Esophagus squamous epithelium (tissue), 5 donors: Measurements from ENCODE around the gene CANT1. TPM values are rescaled to one million over a fixed set of nuclear protein-coding genes. Genes with fewer than 3 reads are reported as not detected.

Experiments
- DNase-seq: peaks from one replicate; lab custom pipeline; 2025; lab: John Stamatoyannopoulos, UW
- H3K27ac ChIP-seq, 4 donors: fragments of 200-600 bp; sonication (generic); one replicate each; pipeline ENCODE4 v1.5.1; 2016 to 2019; ENCODE audit warnings: mild to moderate bottlenecking in 1 of 4
- H3K27me3 ChIP-seq, 4 donors: fragments of 200-600 bp; sonication (generic); 1 replicate in 3 of 4; 2 replicates in 1 of 4; pipeline versions ENCODE4 v1.5.1 to v1.6.0; 2017 to 2021; ENCODE audit warnings: antibody characterized with exemption in 1 of 4
- H3K36me3 ChIP-seq, 3 donors: fragments of 200-600 bp; sonication (generic); one replicate each; pipeline ENCODE4 v1.5.1; 2016 to 2019
- H3K4me1 ChIP-seq, 3 donors: fragments of 200-600 bp; sonication (generic); one replicate each; pipeline ENCODE4 v1.5.1; 2017 to 2019
- H3K4me3 ChIP-seq, 4 donors: fragments of 200-600 bp; sonication (generic); 1 replicate in 3 of 4; 2 replicates in 1 of 4; pipeline ENCODE4 v1.5.1; 2016 to 2019; ENCODE audit warnings: mild to moderate bottlenecking in 2 of 4, moderate library complexity in 1 of 4
- H3K9me3 ChIP-seq, 3 donors: fragments of 200-600 bp; sonication (generic); one replicate each; pipeline ENCODE4 v1.5.1; 2016 to 2019
- CTCF ChIP-seq, 6 experiments: fragments of 450-650 bp in 4 of 6; fragments of 200-600 bp in 2 of 6; sonication (generic) in 2 of 6; IDR thresholded peaks; one replicate each; pipeline ENCODE4 v1.5.1; 2016 to 2019; ENCODE audit warnings: antibody characterized with exemption in 6 of 6, mild to moderate bottlenecking in 4 of 6, moderate library complexity in 4 of 6
- POLR2A ChIP-seq, 4 donors: fragments of 450-650 bp; IDR thresholded peaks; one replicate each; pipeline ENCODE4 v1.6.1; 2017; ENCODE audit warnings: antibody characterized with exemption in 4 of 4, mild to moderate bottlenecking in 4 of 4, moderate library complexity in 3 of 4
- WGBS, 2 donors: methylation state at CpG; one replicate each; pipeline ENCODE4 v1.1.5; 2018; 5-methylcytosine and 5-hydroxymethylcytosine counted together
- intact Hi-C: fragments of 100-400 bp; cut with DNase I; formaldehyde crosslinking; loops from one replicate; pipeline ENCODE4 v1.15.0; 2022
- total RNA-seq, 4 donors: library from RNA; depleted of rRNA; stranded (reverse); fragments of >200 nt; gene quantifications; one replicate each; pipeline ENCODE4 v1.1.0, GENCODE V29; 2016
- donor health status: DM: yes; HTN: yes; CAD: no.

CANT1 gene
- total RNA-seq, 4 donors from 2014 or later: 36.2 to 58.8 (median 38.3) TPM

- 81 to 87% methylated on average over 5 of the region's 6 CpGs for WGBS, 2 donors
- Histone ChIP-seq H3K4me3 (no peak overlapping the region), H3K27ac (peak overlapping the region in 1 of 4 donors; percentile 14), H3K4me1 (peaks cover 14 to 69% (median 35%) of the 10 kb centered on the region in 3 donors), H3K9me3 (no peaks in the 10 kb centered on the region), H3K27me3 (peaks cover 0 to 11% (median 0%) of the 10 kb centered on the region in 4 donors), H3K36me3 (no peaks in the 10 kb centered on the region)
- DNase-seq: no peak
- TF ChIP-seq POLR2A (IDR thresholded peaks at IDR 0.05) (no peak), CTCF (IDR thresholded peaks at IDR 0.05) (no peak)
- intact Hi-C loops: no loop called here
Measured at GRCh38 chr17:79035686-79036085, 26.1 kb upstream of the CANT1 start.

- DNase-seq: no peak
- no peak for TF ChIP-seq POLR2A (IDR thresholded peaks at IDR 0.05)
- no peak for TF ChIP-seq CTCF (IDR thresholded peaks at IDR 0.05)
- Histone ChIP-seq H3K4me1 (peaks cover 14 to 69% (median 35%) of the 10 kb centered on the region in 3 donors), H3K27me3 (peaks cover 0 to 11% (median 0%) of the 10 kb centered on the region in 4 donors), H3K36me3 (no peaks in the 10 kb centered on the region), H3K4me3 (no peak overlapping the region), H3K9me3 (no peaks in the 10 kb centered on the region), H3K27ac (no peak overlapping the region)
- intact Hi-C loops: no loop called here
- WGBS, 2 donors: 60 to 77% methylated on average over 6 of the region's 8 CpGs
Measured at GRCh38 chr17:79034931-79035485, 25.4 kb upstream of the CANT1 start.

- Histone ChIP-seq H3K9me3 (no peaks in the 10 kb centered on the region), H3K4me1 (peaks cover 14 to 71% (median 33%) of the 10 kb centered on the region in 3 donors), H3K27ac (peak overlapping the region; percentile 42 to 74 (median 64)), H3K36me3 (no peaks in the 10 kb centered on the region), H3K27me3 (peaks cover 0 to 20% (median 0%) of the 10 kb centered on the region in 4 donors), H3K4me3 (no peak overlapping the region)
- DNase-seq: no peak
- TF ChIP-seq POLR2A (IDR thresholded peaks at IDR 0.05) (no peak), CTCF (IDR thresholded peaks at IDR 0.05) (no peak)
- intact Hi-C loops: no loop called here
- WGBS, 2 donors: 31 to 34% methylated on average over 8 to 15 of the region's 28 CpGs
Measured at GRCh38 chr17:79033741-79034501, 24.4 kb upstream of the CANT1 start.

- intact Hi-C loops: no loop called here
- no peaks in the 10 kb centered on the region for H3K36me3 ChIP-seq
- peaks cover 14 to 71% (median 31%) of the 10 kb centered on the region in 3 donors for H3K4me1 ChIP-seq
- TF ChIP-seq CTCF (IDR thresholded peaks at IDR 0.05): no peak
- TF ChIP-seq POLR2A (IDR thresholded peaks at IDR 0.05): no peak
- no peaks in the 10 kb centered on the region for H3K9me3 ChIP-seq
- H3K27ac ChIP-seq: peak overlapping the region in 2 of 4 donors; percentile 61 to 68
- no peak overlapping the region for H3K4me3 ChIP-seq
- H3K27me3 ChIP-seq: peaks cover 0 to 26% (median 0%) of the 10 kb centered on the region in 4 donors
- 68 to 81% methylated on average over 7 to 9 of the region's 9 CpGs for WGBS, 2 donors
- no peak for DNase-seq
Measured at GRCh38 chr17:79033046-79033616, 23.6 kb upstream of the CANT1 start.
